Measurements from ENCODE around the gene GALNT16. TPM values are rescaled to one million over a fixed set of nuclear protein-coding genes. Genes with fewer than 3 reads are reported as not detected.

GALNT16 gene
- total RNA-seq, 1 donor from 2014 or later: 3.5 TPM

- H3K9ac ChIP-seq: no peak overlapping the region
- TF ChIP-seq EZH2phosphoT487 (IDR thresholded peaks at IDR 0.05): no peak
- no peak for TF ChIP-seq EZH2 (IDR thresholded peaks at IDR 0.05)
- TF ChIP-seq CTCF (IDR thresholded peaks at IDR 0.05): no peak
- H3K9me3 ChIP-seq (ENCODE audit: low read depth): no peaks in the 10 kb centered on the region
- H3K79me2 ChIP-seq (ENCODE audit: low read depth): no peaks in the 10 kb centered on the region
- H3K36me3 ChIP-seq: no peaks in the 10 kb centered on the region
- no peaks in the 10 kb centered on the region for H3K4me1 ChIP-seq
- H3K27ac ChIP-seq: no peak overlapping the region
- DNase-seq (ENCODE audit: low spot score): no peak
- no peak overlapping the region for H3K27ac Mint-ChIP-seq
- H3F3A ChIP-seq (ENCODE audit: low read depth): no peaks in the 10 kb centered on the region
- no peaks in the 10 kb centered on the region for H3K9me3 Mint-ChIP-seq
- peaks cover 8% of the 10 kb centered on the region for H4K20me1 ChIP-seq (ENCODE audit: low read depth)
- H2AFZ ChIP-seq (replicated peaks): no peak overlapping the region
- no peak overlapping the region for H3K4me3 Mint-ChIP-seq
- no peak overlapping the region for H3K4me3 ChIP-seq
- H3K27me3 ChIP-seq: no peaks in the 10 kb centered on the region
- peaks cover 2% of the 10 kb centered on the region for H3K4me1 Mint-ChIP-seq
- H3K36me3 Mint-ChIP-seq: no peaks in the 10 kb centered on the region
- H3K27me3 Mint-ChIP-seq (ENCODE audit: insufficient read depth, low read depth): no peaks in the 10 kb centered on the region
- no peak overlapping the region for H3K4me2 ChIP-seq
These were observed 106.1 kb downstream of the GALNT16 start for GRCh38 chr14:69366069-69366468.

GRCh38 chr14:69366761-69367160 lies 106.8 kb downstream of the GALNT16 start:
- Histone ChIP-seq H3K9ac (no peak overlapping the region), H3K4me3 (no peak overlapping the region), H3K27ac (no peak overlapping the region), H4K20me1 (ENCODE audit: low read depth) (peaks cover 8% of the 10 kb centered on the region), H3K27me3 (no peaks in the 10 kb centered on the region), H3K4me1 (no peaks in the 10 kb centered on the region), H3K36me3 (no peaks in the 10 kb centered on the region), H3K4me2 (no peak overlapping the region), H2AFZ (replicated peaks) (no peak overlapping the region), H3K79me2 (ENCODE audit: low read depth) (no peaks in the 10 kb centered on the region), H3F3A (ENCODE audit: low read depth) (no peaks in the 10 kb centered on the region), H3K9me3 (ENCODE audit: low read depth) (no peaks in the 10 kb centered on the region)
- Mint-ChIP-seq H3K27ac (peak overlapping the region; percentile 0), H3K27me3 (ENCODE audit: insufficient read depth, low read depth) (no peaks in the 10 kb centered on the region), H3K4me1 (peaks cover 2% of the 10 kb centered on the region), H3K4me3 (no peak overlapping the region), H3K9me3 (no peaks in the 10 kb centered on the region), H3K36me3 (no peaks in the 10 kb centered on the region)
- TF ChIP-seq EZH2 (IDR thresholded peaks at IDR 0.05) (no peak), CTCF (IDR thresholded peaks at IDR 0.05) (no peak), EZH2phosphoT487 (IDR thresholded peaks at IDR 0.05) (no peak)
- no peak for DNase-seq (ENCODE audit: low spot score)

GRCh38 chr14:69368381-69368780 lies 108.4 kb downstream of the GALNT16 start:
- Mint-ChIP-seq H3K27ac (no peak overlapping the region), H3K4me1 (no peaks in the 10 kb centered on the region), H3K36me3 (peaks cover 4% of the 10 kb centered on the region), H3K27me3 (ENCODE audit: insufficient read depth, low read depth) (no peaks in the 10 kb centered on the region), H3K9me3 (no peaks in the 10 kb centered on the region), H3K4me3 (no peak overlapping the region)
- no peak for TF ChIP-seq CTCF (IDR thresholded peaks at IDR 0.05)
- TF ChIP-seq EZH2phosphoT487 (IDR thresholded peaks at IDR 0.05): no peak
- no peak for TF ChIP-seq EZH2 (IDR thresholded peaks at IDR 0.05)
- no peaks in the 10 kb centered on the region for H3F3A ChIP-seq (ENCODE audit: low read depth)
- no peaks in the 10 kb centered on the region for H3K4me1 ChIP-seq
- no peaks in the 10 kb centered on the region for H3K36me3 ChIP-seq
- peaks cover 11% of the 10 kb centered on the region for H4K20me1 ChIP-seq (ENCODE audit: low read depth)
- no peak for DNase-seq (ENCODE audit: low spot score)
- H3K4me2 ChIP-seq: no peak overlapping the region
- no peaks in the 10 kb centered on the region for H3K79me2 ChIP-seq (ENCODE audit: low read depth)
- H3K27me3 ChIP-seq: no peaks in the 10 kb centered on the region
- no peak overlapping the region for H3K27ac ChIP-seq
- no peak overlapping the region for H2AFZ ChIP-seq (replicated peaks)
- no peaks in the 10 kb centered on the region for H3K9me3 ChIP-seq (ENCODE audit: low read depth)
- H3K9ac ChIP-seq: no peak overlapping the region
- H3K4me3 ChIP-seq: no peak overlapping the region
